DMS79 (cell line): Measurements from ENCODE around the gene PRKRIP1.
"Not testable (repeated sequence)": the region's sequence is repeated elsewhere in the genome, so short reads cannot be mapped to it uniquely, and the experiment has no call there.

Experiments used
- DNase-seq: peaks from one replicate; lab custom pipeline; 2025; lab: John Stamatoyannopoulos, UW

PRKRIP1 gene

GRCh38 chr7:102457352-102457924, 61.3 kb downstream of the PRKRIP1 start:
- DNase-seq: no peak

- no peak for DNase-seq
Measured at GRCh38 chr7:102459221-102459844, 63.2 kb downstream of the PRKRIP1 start.

- no peak for DNase-seq
Measured at GRCh38 chr7:102460467-102460866, 64.3 kb downstream of the PRKRIP1 start.

GRCh38 chr7:102463841-102464576, 67.8 kb downstream of the PRKRIP1 start:
- no peak for DNase-seq

GRCh38 chr7:102464577-102465280, 68.6 kb downstream of the PRKRIP1 start, which contains the start of the genes ALKBH4 and LRWD1:
ALKBH4 (minus strand) TSS chr7:102464863; CDS start chr7:102464836, 27 bp downstream.
LRWD1 (plus strand) TSS chr7:102464984; CDS start chr7:102465081, 97 bp downstream.
- peak; percentile 43 for DNase-seq

GRCh38 chr7:102466097-102466496, 69.9 kb downstream of the PRKRIP1 start:
- no peak for DNase-seq

- DNase-seq: no peak
Measured at GRCh38 chr7:102467581-102468477, 71.7 kb downstream of the PRKRIP1 start.

GRCh38 chr7:102468478-102469350, 72.6 kb downstream of the PRKRIP1 start:
- DNase-seq: no peak

GRCh38 chr7:102469351-102469971, 73.3 kb downstream of the PRKRIP1 start:
- DNase-seq: no peak

GRCh38 chr7:102469972-102470825, 74.0 kb downstream of the PRKRIP1 start:
- no peak for DNase-seq

- no peak for DNase-seq
Measured at GRCh38 chr7:102471791-102472125, 75.6 kb downstream of the PRKRIP1 start.

GRCh38 chr7:102472126-102473041, 76.2 kb downstream of the PRKRIP1 start:
- DNase-seq: no peak

- no peak for DNase-seq
Measured at GRCh38 chr7:102473271-102473991, 77.3 kb downstream of the PRKRIP1 start.

GRCh38 chr7:102474116-102474515, 78.0 kb downstream of the PRKRIP1 start:
- not testable (repeated sequence) for DNase-seq

- DNase-seq: not testable (repeated sequence)
Measured at GRCh38 chr7:102474736-102475435, 78.7 kb downstream of the PRKRIP1 start.
